ENCODE results near the gene SLFN11.
"Not testable (repeated sequence)": the region's sequence is repeated elsewhere in the genome, so short reads cannot be mapped to it uniquely, and the experiment has no call there.

The SLFN11 gene

DNA sequence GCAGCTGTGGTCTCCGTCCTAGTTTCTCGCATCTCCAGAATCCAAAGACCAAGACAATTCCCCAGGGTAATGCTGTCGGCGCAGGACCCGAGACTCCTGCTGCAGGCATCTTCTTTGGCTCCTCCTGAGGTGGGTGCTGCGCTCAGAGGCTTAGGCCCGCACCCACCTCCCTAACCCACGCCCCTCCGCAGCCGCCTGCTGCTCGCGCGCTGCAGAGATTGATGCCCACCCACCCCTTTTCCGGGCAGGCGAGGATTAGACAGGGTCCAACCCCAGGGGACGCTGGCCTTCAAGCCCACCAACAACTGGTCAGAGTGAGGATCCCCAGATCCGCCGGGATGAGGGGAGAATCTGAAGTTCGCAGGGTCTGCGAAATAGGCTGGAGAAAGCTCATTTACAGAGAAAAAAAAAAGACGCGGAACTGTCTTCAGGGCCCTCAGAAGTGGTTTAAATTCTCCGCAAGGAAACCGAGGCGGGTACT, 27.9 kb downstream of the SLFN11 start:
- Histone ChIP-seq H3K9ac (peak overlapping the region; percentile 76 to 88 (median 83)), H3K27me3 (no peaks in the 10 kb centered on the region), H4K20me1 (peaks cover 0 to 7% (median 0%) of the 10 kb centered on the region in 11 experiments; a peak in 5 of 22 replicates), H3K4me2 (peak overlapping the region; percentile 89 to 96 (median 93)), H3K4me1 (peaks cover 59 to 85% (median 77%) of the 10 kb centered on the region in 10 experiments), H3K36me3 (peaks cover 7 to 29% (median 18%) of the 10 kb centered on the region in 11 experiments; a peak in 21 of 22 replicates), H3K27ac (peak overlapping the region; percentile 68 to 98 (median 93)), H3K4me3 (peak overlapping the region; percentile 46 to 67 (median 57)), H3K9me3 (replicated peaks in 1 of 11) (peaks cover 17 to 42% (median 38%) of the 10 kb centered on the region in 11 experiments)
- no peak for TF ChIP-seq Cebpa-rat (IDR thresholded peaks at IDR 0.05)

DNA sequence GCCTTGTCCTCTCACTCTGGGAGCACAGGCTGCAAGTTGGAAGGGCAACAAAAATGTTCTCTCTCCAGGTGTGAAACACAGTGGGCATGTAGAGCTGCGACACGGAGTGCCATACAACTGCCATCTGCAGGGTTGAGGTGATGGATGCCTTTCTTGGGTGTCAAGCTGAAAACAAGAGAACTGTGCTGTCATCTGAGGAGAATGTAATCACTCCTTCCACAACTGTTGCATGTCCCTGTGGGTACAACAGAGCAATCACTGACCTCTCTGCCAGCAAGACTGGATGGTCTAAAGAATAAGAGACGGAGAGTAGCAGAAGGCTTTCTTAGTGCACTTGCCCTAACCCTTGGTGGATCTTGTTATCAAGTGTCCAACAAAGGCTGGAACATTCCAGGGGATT, 29.2 kb downstream of the SLFN11 start:
- H3K36me3 ChIP-seq, result peaks cover 0 to 26% (median 6%) of the 10 kb centered on the region in 11 experiments; a peak in 16 of 22 replicates
- peaks cover 29 to 54% (median 50%) of the 10 kb centered on the region in 11 experiments for H3K9me3 ChIP-seq (replicated peaks in 1 of 11)
- no peak overlapping the region for H3K9ac ChIP-seq
- peak overlapping the region in 8 of 11 experiments; percentile 1 to 98 (median 84); a peak in 8 of 22 replicates for H3K27ac ChIP-seq
- peaks cover 59 to 83% (median 76%) of the 10 kb centered on the region in 10 experiments for H3K4me1 ChIP-seq
- no peak for TF ChIP-seq Cebpa-rat (IDR thresholded peaks at IDR 0.05)
- H3K27me3 ChIP-seq, result no peaks in the 10 kb centered on the region
- peak overlapping the region; percentile 42 to 96 (median 91) for H3K4me2 ChIP-seq
- H4K20me1 ChIP-seq, result no peaks in the 10 kb centered on the region
- no peak overlapping the region; a peak in 1 of 20 replicates for H3K4me3 ChIP-seq

DNA sequence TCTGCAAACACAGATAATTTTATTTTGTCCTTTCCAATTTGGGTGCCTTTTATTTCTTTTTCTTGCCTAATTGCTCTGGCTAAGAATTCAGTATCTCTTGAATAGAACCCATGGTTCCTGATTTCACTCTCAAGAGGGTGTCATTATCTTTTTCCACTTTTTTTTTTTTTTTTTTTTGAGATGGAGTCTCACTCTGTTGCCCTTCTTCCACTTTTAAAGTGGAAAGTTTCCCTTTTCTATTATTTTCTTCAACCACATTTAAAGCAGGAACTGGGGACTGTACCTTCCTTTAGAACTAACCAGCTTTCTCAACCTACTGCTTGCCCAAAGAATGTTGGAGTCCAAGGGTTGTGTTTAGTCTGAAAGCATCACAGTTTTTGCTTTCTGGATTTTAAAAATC, 31.1 kb downstream of the SLFN11 start:
- Histone ChIP-seq H3K9me3 (replicated peaks in 1 of 11) (peaks cover 39 to 73% (median 56%) of the 10 kb centered on the region in 11 experiments), H3K27me3 (no peaks in the 10 kb centered on the region), H3K9ac (peak overlapping the region; percentile 48 to 76 (median 63); a peak in 20 of 22 replicates), H3K4me3 (peak overlapping the region; percentile 19 to 42 (median 36); a peak in 15 of 20 replicates), H3K27ac (peak overlapping the region; percentile 63 to 98 (median 82); a peak in 21 of 22 replicates), H4K20me1 (no peaks in the 10 kb centered on the region), H3K36me3 (peaks cover 0 to 19% (median 0%) of the 10 kb centered on the region in 11 experiments; a peak in 3 of 22 replicates), H3K4me2 (peak overlapping the region; percentile 51 to 95 (median 73)), H3K4me1 (peaks cover 55 to 77% (median 68%) of the 10 kb centered on the region in 10 experiments)
- TF ChIP-seq Cebpa-rat (IDR thresholded peaks at IDR 0.05), result no peak

DNA sequence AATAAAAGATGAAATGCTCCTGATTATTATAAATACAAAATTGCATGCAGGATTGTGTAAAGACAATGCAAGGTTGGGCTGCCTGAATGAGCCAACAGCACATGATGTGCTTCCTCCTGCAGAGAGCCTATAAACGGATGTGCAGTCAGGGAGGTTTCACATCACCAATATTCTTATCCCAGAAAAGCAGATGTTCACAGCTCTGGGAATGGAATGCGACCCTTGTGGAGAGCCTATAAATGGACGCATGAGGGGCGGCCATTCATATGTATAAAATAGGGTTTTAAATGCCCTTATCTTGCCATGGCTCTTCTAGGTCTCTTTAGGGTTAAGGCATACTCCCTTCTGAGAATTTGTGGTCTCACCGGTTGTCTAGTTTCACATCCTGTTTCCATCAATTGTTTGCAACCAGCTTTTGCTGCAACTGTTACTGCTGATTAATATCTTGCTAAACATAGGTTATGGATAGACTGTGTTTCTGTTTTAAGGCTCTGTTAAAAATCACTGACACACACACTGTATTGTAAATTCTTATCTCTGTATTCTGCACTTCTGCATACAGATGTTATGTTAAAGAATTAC, 31.9 kb downstream of the SLFN11 start:
- peaks cover 48 to 69% (median 61%) of the 10 kb centered on the region in 10 experiments for H3K4me1 ChIP-seq
- H3K9ac ChIP-seq, result peak overlapping the region; percentile 48 to 76 (median 63); a peak in 20 of 22 replicates
- peak in 10 of 11 experiments; percentile 23 to 80 (median 44); a peak in 13 of 22 replicates for TF ChIP-seq Cebpa-rat (IDR thresholded peaks at IDR 0.05)
- H4K20me1 ChIP-seq, result no peaks in the 10 kb centered on the region
- H3K4me3 ChIP-seq, result peak overlapping the region; percentile 19 to 42 (median 36); a peak in 17 of 20 replicates
- H3K9me3 ChIP-seq (replicated peaks in 1 of 11), result peaks cover 43 to 78% (median 56%) of the 10 kb centered on the region in 11 experiments
- H3K4me2 ChIP-seq, result peak overlapping the region; percentile 51 to 95 (median 73)
- H3K27ac ChIP-seq, result peak overlapping the region; percentile 63 to 98 (median 82); a peak in 21 of 22 replicates
- H3K27me3 ChIP-seq, result no peaks in the 10 kb centered on the region
- H3K36me3 ChIP-seq, result peaks cover 0 to 19% (median 0%) of the 10 kb centered on the region in 11 experiments; a peak in 3 of 22 replicates

DNA sequence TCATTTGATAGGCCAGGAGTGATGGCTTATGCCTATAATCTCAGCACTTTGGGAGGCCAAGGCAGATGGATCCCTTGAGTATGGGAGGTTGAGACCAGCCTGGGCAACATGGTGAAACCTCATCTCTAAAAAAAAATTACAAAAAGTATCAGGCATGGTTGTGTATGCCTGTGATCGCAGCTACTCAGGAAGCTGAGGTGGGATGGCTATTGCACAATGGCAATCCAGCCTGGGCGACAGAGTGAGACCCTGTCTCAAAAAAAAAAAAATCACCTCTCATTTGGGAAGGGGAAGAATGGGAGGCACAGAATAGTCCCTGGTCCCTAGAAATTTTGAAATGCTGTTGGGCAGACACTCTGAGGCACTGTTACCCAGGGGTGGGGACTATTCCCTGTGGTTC, 35.2 kb downstream of the SLFN11 start:
- no peak overlapping the region for H3K9ac ChIP-seq
- H3K27me3 ChIP-seq, result no peaks in the 10 kb centered on the region

DNA sequence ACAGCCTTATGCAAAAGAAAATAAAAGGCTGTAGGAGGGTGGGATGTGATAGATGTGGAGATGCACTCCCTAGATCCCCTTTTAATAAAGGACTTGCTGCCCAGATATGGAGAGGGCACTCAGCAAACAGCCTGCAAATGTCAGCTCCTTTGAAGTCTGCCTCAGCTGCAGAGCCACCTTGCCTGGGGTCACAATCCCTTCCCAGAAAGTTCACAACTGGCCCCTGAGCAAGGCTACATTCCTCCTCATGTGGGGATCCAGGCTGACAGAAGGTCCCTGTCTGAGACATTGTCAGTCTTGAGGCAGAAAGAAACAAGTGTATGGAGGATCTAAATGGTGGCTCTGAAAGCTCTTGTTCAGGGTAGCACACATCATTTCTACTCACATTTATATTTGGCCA, 36.1 kb downstream of the SLFN11 start:
- no peak for TF ChIP-seq Cebpa-rat (IDR thresholded peaks at IDR 0.05)
- Histone ChIP-seq H3K9me3 (replicated peaks in 1 of 11) (peaks cover 34 to 89% (median 62%) of the 10 kb centered on the region in 11 experiments), H3K4me3 (no peak overlapping the region), H3K27me3 (no peaks in the 10 kb centered on the region), H3K4me2 (peak overlapping the region in 3 of 11 experiments; percentile 48 to 70 (median 57); a peak in 5 of 22 replicates), H3K36me3 (peaks cover 0 to 12% (median 0%) of the 10 kb centered on the region in 11 experiments; a peak in 4 of 22 replicates), H3K27ac (peak overlapping the region in 5 of 11 experiments; percentile 12 to 51 (median 41); a peak in 5 of 22 replicates), H3K9ac (no peak overlapping the region), H4K20me1 (no peaks in the 10 kb centered on the region), H3K4me1 (peaks cover 17 to 39% (median 32%) of the 10 kb centered on the region in 10 experiments)

More for the DNA sequence above, 35.2 kb downstream of the SLFN11 start:
- Histone ChIP-seq H3K27ac (peak overlapping the region in 7 of 11 experiments; percentile 12 to 51 (median 35); a peak in 7 of 22 replicates), H4K20me1 (no peaks in the 10 kb centered on the region), H3K4me2 (peak overlapping the region in 10 of 11 experiments; percentile 2 to 75 (median 52); a peak in 15 of 22 replicates), H3K4me3 (no peak overlapping the region), H3K36me3 (peaks cover 0 to 19% (median 0%) of the 10 kb centered on the region in 11 experiments; a peak in 4 of 22 replicates), H3K4me1 (peaks cover 25 to 48% (median 39%) of the 10 kb centered on the region in 10 experiments), H3K9me3 (replicated peaks in 1 of 11) (peaks cover 42 to 92% (median 65%) of the 10 kb centered on the region in 11 experiments)
- peak in 6 of 11 experiments; percentile 24 to 69 (median 30); a peak in 6 of 22 replicates for TF ChIP-seq Cebpa-rat (IDR thresholded peaks at IDR 0.05)

DNA sequence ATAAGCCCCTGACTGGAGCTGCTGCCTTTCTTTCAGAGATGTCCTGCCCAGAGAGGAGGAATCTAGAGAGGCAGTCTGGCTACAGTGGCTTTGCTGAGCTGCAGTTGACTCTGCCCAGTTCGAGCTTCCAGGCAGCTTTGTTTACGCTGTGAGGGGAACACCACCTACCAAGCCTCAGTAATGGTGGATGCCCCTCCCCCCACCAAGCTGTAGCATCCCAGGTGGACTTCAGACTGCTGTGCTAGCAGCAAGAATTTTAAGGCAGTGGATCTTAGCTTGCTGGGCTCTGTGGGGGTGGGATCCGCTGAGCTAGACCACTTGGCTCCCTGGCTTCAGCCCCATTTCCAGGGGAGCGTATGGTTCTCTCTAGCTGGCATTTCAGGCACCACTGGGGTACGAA, 39.8 kb downstream of the SLFN11 start:
- not testable (repeated sequence) for H3K9ac ChIP-seq, H3K36me3 ChIP-seq, H3K27me3 ChIP-seq, H4K20me1 ChIP-seq, H3K27ac ChIP-seq, H3K4me3 ChIP-seq
- peaks cover 0 to 25% (median 18%) of the 10 kb centered on the region in 10 experiments; a peak in 17 of 20 replicates for H3K4me1 ChIP-seq
- peaks cover 0 to 82% (median 35%) of the 10 kb centered on the region in 11 experiments; a peak in 15 of 22 replicates for H3K9me3 ChIP-seq (replicated peaks in 1 of 11)
- H3K4me2 ChIP-seq, result peak overlapping the region in 9 of 11 experiments; percentile 8 to 59 (median 42); a peak in 16 of 22 replicates

DNA sequence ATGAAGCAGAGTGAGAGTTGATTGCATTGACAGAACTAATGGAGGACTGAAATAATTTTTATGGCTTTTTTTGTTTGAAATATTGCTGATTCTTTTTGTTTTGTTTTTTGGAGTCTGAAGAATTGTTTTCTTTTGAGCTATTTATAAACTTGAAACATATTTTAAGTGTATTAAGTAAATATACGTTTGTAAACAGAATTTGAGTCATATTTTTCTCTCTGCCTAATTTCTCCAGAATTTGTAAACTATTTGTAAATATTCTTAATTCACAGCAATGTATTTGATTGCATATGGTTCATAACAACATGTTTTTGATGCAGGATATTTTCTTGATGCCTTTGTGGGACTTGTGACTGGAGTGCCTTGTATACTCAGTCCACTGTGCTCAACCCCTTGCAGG, 50.7 kb downstream of the SLFN11 start:
- H3K4me3 ChIP-seq, result 0 out of 20 replicates have a peak overlapping the region, but pooled peaks of 1 of the 10 experiments have one; percentile 4
- TF ChIP-seq Cebpa-rat (IDR thresholded peaks at IDR 0.05), result no peak
- H3K9ac ChIP-seq, result no peak overlapping the region
- peaks cover 42 to 74% (median 55%) of the 10 kb centered on the region in 11 experiments for H3K9me3 ChIP-seq (replicated peaks in 1 of 11)
- H4K20me1 ChIP-seq, result no peaks in the 10 kb centered on the region
- no peak overlapping the region for H3K27ac ChIP-seq
- peaks cover 0 to 32% (median 5%) of the 10 kb centered on the region in 11 experiments; a peak in 11 of 22 replicates for H3K36me3 ChIP-seq
- H3K4me1 ChIP-seq, result no peaks in the 10 kb centered on the region
- no peaks in the 10 kb centered on the region for H3K27me3 ChIP-seq
- no peak overlapping the region for H3K4me2 ChIP-seq

DNA sequence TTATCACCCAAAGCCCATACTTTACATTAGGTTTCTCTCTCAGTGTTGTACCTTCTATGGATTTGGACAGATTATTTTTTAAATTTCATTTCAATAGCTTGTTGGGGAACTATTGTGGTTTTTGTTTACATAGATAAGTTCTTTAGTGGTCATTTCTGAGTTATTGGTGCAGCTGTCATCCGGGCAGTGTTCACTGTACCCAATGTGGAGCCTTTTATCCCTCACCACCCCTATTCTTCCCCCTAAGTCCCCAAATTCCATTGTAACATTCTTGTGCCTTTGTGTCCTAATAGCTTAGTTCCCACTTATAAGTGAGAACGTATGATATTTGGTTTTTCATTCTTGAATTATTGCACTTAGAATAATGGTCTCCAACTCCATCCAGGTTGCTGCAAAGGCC, 57.5 kb downstream of the SLFN11 start:
- no peak overlapping the region for H3K27ac ChIP-seq
- H4K20me1 ChIP-seq, result no peaks in the 10 kb centered on the region
- no peak overlapping the region for H3K9ac ChIP-seq
- peaks cover 20 to 29% (median 25%) of the 10 kb centered on the region in 10 experiments for H3K4me1 ChIP-seq
- H3K4me2 ChIP-seq, result no peak overlapping the region
- H3K27me3 ChIP-seq, result no peaks in the 10 kb centered on the region
- peaks cover 0 to 20% (median 13%) of the 10 kb centered on the region in 11 experiments; a peak in 16 of 22 replicates for H3K9me3 ChIP-seq (replicated peaks in 1 of 11)
- H3K36me3 ChIP-seq, result no peaks in the 10 kb centered on the region
- no peak for TF ChIP-seq Cebpa-rat (IDR thresholded peaks at IDR 0.05)
- no peak overlapping the region for H3K4me3 ChIP-seq
